NCI-H748 (cell line): ENCODE results near the gene FERMT3.
A peak's percentile ranks its signal among the peaks of the same experiment; 100 is the strongest.

ENCODE experiments used
- DNase-seq: peaks from one replicate; lab custom pipeline; 2025; ENCODE audit not compliant: unreplicated experiment; lab: John Stamatoyannopoulos, UW

The FERMT3 gene

DNA sequence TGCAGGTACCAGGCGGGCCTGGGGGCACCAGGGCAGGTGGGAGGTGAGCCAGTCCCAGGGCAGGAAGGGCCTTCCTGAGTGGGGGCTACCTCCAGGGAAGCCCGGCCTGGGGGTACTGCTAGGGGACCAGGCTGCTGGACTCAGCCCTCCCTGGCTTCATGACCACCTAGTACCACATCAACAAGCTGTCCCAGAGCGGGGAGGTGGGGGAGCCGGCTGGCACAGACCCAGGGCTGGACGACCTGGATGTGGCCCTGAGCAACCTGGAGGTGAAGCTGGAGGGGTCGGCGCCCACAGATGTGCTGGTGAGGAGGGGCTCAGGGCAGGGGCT is 12.8 kb downstream of the FERMT3 start:
- DNase-seq, result no peak

DNA sequence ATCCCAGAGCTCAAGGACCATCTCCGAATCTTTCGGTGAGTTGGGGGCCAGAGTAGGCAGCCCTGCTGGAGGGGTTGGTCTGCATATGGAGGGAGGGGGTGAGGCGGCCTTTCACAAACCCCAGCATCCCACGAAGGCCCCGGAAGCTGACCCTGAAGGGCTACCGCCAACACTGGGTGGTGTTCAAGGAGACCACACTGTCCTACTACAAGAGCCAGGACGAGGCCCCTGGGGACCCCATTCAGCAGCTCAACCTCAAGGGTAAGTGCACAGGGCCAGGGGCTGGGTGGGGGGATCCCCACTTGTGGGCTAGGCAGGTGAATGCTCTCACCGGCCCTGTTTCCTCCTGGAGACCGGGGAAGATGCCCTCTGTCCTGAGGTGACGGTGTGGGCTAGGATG is 13.2 kb downstream of the FERMT3 start:
- no peak for DNase-seq

DNA sequence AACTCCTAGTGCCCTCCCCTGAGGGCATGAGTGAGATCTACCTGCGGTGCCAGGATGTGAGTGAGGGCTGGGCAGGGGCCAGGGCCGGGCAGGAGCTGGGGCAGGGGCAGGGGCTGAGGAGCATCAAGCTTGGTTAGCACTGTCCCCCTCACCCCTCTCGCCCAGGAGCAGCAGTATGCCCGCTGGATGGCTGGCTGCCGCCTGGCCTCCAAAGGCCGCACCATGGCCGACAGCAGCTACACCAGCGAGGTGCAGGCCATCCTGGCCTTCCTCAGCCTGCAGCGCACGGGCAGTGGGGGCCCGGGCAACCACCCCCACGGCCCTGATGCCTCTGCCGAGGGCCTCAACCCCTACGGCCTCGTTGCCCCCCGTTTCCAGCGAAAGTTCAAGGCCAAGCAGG is 13.8 kb downstream of the FERMT3 start:
- DNase-seq, result no peak

DNA sequence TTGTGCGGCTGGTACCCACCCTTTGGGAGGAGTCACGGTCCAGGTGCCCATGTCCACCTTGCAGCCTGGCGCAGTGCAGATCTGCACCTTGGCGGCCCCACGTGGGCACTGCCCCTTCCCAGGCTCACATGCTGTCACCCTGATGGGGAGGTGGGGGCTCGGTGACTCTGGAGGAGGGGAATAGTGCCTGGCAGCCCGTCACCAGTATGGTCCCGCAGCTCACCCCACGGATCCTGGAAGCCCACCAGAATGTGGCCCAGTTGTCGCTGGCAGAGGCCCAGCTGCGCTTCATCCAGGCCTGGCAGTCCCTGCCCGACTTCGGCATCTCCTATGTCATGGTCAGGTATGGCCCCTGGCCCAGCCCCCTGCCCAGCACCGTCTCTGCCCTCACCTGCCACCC is 14.3 kb downstream of the FERMT3 start:
- no peak for DNase-seq

DNA sequence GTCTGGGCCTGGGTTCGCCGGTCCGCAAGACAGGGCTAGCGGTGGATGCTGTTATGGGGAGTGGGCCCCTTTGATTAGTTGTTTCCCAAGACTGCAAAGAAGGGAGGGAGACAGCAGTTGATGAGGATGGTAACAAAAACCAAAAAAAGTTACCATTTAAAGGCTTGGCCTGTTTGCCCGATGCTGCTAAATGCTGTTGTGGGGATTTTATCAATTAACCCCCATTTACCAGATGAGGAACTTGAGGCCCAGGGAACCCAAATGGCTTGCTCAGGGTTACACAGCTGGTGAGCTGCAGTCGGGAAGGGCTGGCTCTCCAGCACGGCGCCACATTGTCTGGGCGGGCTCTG is 16.1 kb downstream of the FERMT3 start:
- peak; percentile 32 for DNase-seq

DNA sequence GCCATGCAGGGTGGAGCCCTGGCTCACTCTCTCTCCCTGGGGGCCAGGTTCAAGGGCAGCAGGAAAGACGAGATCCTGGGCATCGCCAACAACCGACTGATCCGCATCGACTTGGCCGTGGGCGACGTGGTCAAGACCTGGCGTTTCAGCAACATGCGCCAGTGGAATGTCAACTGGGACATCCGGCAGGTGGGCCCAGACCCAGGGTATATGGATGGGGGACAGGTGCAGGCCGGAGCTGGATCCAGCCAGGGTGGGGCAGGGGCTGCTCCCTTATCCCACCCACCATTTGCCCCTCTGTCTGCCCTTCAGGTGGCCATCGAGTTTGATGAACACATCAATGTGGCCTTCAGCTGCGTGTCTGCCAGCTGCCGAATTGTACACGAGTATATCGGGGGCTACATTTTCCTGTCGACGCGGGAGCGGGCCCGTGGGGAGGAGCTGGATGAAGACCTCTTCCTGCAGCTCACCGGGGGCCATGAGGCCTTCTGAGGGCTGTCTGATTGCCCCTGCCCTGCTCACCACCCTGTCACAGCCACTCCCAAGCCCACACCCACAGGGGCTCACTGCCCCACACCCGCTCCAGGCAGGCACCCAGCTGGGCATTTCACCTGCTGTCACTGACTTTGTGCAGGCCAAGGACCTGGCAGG is 16.6 kb downstream of the FERMT3 start:
- DNase-seq, result no peak

DNA sequence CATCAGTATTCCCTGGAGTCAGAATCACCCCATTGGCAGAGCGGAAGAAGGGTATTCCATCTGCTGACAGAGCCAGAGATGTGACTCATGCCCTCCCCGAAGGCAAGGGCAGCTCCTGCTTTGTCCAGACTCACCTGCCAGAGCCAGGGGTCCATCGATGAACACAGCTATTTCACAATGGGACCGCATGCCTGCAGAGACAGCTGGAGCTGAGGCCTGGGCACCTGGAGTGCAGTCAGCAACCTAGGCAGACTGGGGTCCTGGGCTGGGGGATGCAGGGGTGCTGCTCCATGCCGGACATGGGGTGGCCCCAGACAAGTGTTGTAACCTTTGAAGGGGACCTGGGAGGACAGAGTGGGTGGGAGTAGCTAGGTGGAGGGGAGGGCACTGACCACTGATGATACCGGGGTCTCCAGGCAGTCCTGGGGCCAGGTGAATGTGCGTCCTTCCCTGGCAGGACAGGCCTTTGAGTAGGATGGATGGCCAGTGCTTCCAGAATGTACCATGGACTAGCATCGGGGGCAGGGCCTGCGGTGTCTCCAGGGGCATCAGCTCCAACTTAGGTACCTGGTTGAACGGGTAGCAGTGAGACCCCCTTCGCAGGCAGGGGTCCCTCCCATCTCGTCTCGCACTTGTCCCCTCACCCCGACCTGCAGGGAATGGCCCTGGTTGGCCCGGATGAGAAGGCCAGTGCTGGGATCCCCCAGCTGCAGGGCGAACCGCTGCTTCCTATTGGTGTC is 17.8 kb downstream of the FERMT3 start:
- DNase-seq, result no peak

DNA sequence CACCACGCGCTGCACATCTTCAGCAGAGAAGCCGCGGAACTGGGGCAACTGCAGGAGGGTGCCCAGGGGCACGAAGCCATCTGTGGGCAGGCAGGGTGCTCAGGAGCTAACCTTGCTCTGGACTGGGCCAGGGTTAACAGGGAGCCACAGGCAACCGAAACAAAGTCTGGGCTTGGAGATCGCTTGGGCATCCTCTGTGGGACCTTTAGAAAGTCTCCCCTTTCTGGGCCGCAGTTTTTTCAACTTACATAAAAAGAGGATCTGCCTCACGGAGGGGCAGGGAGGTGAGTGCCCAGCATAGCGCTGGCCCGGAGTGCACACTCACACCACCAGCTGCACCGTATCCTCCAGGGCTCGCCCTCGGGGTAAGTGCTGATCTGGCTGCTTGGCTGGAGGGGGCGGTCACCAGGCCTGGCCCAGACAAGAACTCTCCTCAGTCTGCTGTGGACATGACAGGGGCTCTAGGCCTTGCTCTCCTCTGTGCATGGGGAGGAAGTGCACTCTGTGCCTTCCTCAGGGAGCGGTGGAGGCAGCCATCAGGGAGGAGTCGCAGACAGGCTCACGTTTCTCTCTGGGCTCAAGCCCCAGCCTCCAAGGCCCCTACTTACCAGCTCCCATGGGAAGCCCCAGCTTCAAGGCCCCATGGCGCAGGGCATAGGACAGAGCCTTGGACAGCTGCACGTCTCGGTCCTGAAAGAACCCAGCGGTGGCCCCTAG is 18.5 kb downstream of the FERMT3 start:
- DNase-seq, result no peak

DNA sequence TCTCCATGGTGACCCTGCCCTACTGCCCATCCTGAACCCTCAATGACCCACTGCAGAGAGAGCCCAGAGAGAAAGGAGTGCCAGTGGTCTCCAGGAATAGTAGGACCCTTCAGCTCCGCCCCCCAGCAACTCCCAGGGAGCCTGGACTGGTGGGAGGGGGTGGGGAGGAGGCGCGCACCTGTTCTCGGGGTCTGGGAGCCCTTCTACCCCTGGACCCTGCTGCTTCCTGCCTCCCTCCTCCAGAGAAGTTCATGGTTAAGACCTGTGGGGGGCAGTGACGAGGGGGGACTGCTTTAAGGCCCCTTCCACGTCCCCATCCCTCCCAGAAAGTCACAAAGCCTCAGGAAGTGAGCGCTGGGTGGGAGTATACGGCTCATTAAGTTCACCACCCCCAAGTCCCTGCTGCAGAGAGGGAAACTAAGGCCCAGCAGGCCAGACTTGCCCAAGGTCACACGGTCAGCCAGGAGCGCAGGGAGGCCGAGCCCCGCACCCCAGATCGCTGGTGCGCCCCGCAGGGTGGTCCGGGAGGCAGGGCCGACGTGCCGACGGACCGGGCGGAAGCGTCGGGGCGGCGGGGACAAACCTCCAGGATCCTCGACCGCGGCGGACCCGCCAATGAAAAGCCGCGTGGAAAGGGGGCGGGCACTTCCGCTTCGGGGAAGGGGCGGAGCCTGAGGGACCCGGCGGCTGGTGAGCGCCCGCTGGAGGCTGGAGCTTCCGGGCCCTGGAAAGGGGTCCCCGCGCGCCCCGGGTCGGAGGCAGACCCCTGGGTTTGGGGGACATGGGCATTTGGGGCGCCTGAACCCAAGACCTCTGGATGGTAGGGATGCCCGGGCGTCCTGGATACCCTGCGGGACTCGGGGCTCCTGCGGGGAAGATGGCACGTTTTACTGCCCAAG is 19.3 kb downstream of the FERMT3 start, which contains the start of the genes NUDT22 and TRPT1:
NUDT22 (plus strand) TSS at position 667 of the 899 bp plus-strand sequence. CDS start 379 bp downstream, outside the sequence.
TRPT1 (minus strand) TSS at position 579 of the 899 bp plus-strand sequence; CDS start at position 253, 326 bp downstream.
- peak; percentile 89 for DNase-seq

DNA sequence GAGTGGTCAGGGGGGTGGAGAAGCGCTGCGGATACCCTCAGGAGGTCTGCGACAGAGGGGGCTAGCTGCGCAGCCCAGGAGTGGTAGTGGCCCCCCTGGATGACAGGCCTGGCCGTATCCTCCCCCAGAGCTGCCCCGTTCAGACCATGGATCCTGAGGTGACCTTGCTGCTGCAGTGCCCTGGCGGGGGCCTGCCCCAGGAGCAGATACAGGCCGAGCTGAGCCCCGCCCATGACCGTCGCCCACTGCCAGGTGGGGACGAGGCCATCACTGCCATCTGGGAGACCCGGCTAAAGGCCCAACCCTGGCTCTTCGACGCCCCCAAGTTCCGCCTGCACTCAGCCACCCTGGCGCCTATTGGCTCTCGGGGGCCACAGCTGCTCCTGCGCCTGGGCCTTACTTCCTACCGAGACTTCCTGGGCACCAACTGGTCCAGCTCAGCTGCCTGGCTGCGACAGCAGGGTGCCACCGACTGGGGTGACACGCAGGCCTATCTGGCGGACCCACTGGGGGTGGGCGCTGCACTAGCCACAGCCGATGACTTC is 20.1 kb downstream of the FERMT3 start:
- peak; percentile 64 for DNase-seq

DNA sequence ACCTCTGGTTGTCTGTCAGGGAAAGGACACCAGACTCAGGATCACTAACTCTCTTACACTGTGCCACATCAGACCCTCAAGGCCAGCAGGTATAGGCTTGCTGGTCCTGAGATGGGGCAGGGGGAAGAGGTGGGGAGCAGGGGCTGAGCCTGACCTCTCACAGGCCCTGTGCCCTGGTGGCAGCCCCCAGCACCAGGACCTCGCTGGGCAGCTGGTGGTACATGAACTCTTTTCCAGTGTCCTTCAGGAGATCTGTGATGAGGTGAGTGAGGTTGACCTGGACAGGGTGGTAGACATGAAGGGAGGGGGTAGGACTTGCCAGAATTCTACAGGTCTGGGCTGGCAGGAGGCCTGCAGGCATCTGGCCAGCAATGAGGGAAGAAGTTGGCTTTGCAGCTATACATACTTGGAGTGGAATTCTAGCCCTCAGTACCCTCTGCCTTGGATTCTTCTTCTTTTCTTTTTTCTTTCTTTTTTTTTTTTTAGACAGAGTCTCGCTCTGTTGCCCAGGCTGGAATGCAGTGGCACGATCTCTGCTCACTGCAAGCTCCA is 21.0 kb downstream of the FERMT3 start:
- no peak for DNase-seq

DNA sequence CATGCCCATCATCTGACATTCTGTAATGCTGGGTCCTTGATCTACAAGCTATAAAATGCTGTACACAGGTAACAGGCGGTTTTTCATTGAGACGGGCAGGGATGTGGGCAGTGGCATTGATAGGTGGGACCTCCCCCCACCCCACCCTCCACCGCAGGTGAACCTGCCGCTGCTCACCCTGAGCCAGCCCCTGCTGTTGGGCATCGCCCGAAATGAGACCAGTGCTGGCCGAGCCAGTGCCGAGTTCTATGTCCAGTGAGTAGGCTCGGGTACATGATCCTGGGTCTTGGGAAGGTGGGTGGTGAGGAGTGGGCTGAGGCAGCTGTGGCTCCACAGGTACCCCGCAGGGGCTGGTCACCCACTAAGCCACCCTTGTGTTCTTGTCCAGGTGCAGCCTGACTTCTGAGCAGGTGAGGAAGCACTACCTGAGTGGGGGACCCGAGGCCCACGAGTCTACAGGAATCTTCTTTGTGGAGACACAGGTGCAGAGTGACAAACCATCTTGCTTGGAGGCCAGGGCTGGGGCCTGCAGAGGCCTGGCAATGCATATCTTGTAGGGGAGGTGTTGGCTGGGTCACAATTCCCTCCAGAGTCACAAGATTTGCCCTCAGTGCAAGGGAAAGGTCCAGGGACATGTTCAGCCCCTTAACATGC is 22.7 kb downstream of the FERMT3 start:
- DNase-seq, result no peak

DNA sequence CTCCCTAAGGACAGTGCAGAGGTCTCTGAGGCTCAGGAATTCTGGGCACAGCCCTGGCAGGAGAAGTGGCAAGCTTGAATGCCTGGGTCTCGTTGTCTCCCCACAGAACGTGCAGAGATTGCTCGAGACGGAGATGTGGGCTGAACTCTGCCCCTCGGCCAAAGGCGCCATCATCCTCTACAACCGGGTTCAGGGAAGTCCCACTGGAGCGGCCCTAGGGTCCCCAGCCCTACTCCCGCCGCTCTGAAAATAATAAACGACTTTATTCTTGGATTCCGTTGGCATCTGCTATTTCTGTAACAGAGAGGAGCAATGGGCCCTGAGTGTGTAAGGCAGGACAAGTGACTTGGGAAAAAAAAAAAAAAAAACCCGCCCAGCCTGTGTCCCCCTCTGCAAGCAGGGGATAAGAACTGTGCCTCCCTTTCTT is 23.2 kb downstream of the FERMT3 start:
- DNase-seq, result no peak

DNA sequence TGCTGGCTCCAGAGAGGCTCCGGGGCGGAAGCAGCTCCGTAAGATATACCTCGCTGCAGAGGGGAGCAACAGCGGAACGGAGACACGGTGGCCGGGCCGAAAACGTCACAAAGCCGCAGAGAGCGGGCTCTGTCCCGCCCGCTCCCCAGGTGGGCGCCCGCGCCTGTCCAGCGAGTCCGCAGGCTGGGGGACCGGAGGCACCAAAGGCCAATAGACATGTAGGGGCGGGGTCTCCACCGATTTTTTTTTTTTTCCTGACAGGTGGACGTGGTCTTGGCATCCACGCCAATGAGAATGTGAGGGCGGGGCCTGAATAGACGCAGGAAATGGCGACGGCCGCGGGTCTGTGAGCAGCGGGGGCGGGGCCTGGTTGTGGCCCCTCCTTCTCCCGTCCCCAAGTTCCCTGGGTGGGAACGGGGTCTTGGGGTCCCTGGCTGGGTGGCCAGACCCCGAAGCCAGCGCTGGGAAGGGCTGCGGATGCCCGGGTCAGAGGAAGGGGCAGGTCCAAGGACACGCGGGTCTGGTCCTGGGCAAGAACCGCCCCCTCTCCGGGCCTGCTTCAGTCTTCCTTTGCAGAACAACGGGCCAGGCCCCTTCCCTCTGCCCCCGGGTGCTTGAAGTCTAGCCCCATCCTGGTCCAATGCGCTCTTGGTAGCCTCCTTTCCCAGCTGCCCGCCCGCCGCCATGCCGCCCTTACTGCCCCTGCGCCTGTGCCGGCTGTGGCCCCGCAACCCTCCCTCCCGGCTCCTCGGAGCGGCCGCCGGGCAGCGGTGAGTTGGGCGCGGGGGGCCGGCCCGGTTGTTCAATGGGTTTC is 23.9 kb downstream of the FERMT3 start, which contains the start of gene DNAJC4:
DNAJC4 (plus strand) TSS at position 378 of the 814 bp plus-strand sequence; CDS start at position 685, 307 bp downstream.
- peak; percentile 98 for DNase-seq

DNA sequence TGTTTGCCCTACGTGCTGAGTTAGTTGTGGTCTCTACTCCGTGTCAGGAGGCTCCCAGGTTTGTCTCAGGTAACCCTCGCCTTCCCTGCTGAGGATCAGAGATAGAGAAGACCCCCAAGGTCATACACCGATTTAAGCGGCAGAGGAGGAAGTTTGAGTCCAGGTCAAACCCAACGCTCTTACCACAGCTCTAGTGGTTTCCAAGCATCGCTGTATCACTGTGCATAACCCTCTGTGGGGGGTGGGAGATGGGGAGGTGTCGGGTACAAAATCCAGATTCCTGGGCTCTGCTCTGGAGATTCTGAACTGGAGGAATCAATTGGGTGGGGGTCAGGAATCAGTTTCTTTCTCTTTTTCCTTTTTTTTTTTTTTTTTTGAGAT is 24.5 kb downstream of the FERMT3 start:
- DNase-seq, result peak; percentile 63

DNA sequence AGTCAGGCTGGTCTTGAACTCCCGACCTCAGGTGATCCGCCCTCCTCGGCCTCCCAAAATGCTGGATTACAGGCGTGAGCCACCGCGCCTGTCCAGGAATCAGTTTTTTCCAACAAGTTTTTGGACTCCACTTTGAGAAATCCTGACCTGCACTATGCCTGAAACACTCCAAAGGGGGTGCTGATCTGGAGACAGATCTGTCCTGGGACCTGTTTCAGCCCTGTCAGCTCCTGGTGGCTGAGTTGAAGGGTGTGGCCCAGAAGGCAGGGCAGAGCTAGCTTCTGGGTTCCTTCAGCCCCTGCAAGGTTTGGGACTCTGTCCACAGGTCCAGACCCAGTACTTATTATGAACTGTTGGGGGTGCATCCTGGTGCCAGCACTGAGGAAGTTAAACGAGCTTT is 25.0 kb downstream of the FERMT3 start:
- DNase-seq, result no peak

DNA sequence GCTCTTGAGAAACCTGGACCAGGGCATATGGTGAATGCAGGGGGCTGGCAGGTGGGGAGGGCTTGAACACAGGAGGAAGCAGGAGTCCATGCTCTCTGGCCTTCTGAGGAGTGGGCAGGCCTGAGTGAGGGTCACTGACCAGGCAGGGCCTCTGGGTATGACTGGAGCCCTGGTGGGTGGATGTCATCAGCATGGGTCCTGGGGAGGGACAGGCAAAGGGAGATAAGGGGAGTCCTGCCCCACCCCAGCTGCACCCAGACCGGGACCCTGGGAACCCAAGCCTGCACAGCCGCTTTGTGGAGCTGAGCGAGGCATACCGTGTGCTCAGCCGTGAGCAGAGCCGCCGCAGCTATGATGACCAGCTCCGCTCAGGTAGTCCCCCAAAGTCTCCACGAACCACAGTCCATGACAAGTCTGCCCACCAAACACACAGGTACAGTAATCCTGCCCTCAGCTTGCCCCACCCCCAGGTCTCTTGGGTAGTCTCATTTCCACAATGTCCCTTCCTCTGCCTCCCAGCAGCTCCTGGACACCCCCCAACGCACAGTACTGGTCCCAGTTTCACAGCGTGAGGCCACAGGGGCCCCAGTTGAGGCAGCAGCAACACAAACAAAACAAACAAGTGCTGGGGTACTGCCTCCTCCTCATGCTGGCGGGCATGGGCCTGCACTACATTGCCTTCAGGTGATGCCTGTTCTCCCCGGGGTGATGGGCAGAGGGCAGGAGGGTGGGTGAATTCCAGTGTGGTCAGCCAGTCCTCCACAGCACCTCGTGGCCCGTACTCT is 25.9 kb downstream of the FERMT3 start:
- DNase-seq, result no peak

DNA sequence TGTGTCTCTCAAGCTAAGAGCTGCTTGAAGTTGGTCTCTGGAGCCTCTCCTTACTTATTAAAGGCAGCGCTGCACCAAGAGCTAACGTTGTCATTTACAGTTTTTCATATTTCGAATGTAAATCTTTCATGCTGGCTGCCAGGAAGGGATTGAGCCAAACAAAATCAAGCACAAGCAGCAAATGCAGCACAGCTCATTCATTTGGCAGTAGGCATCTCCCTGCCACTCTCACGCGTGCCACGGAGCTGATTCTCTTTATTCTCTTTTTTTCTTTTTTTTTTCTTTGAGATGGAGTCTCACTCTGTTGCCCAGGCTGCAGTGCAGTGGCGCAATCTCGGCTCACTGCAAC is 26.4 kb downstream of the FERMT3 start:
- DNase-seq, result no peak
